GM12878 (cell line): ENCODE data around the gene ZNFX1. TPM values are rescaled to one million over a fixed set of nuclear protein-coding genes. Genes with fewer than 3 reads are reported as not detected.

ENCODE experiments used
- ATAC-seq: fragments of 200-7000 bp; cut with Tn5 transposase; 3 replicates; pipeline ENCODE4 v1.9.1; 2020; ENCODE audit warnings: mild to moderate bottlenecking, moderate library complexity
- BruUV-seq: library from RNA; stranded (reverse); fragments of 400-500 nt; replicated peaks from 2 replicates; lab custom pipeline; 2021; lab: Mats Ljungman, UMichigan
- CTCF ChIA-PET: fragments of 300-600 bp; sonication (Branson Sonifier 250); formaldehyde crosslinking; extraction: SDS; loops from one replicate; lab custom pipeline; 2021; ENCODE audit warnings: inconsistent platforms; lab: Yijun Ruan, JAX
- POLR2A ChIA-PET: fragments of 350-600 bp; formaldehyde crosslinking; extraction: SDS; loops from one replicate; lab custom pipeline; 2021; ENCODE audit warnings: inconsistent platforms; lab: Charles Lee
- RAD21 ChIA-PET: fragments of 300-600 bp; sonication (Branson Sonifier 250); formaldehyde crosslinking; loops from one replicate; lab custom pipeline; 2023; ENCODE audit warnings: antibody characterized with exemption; ENCODE audit not compliant: unreplicated experiment; lab: Charles Lee
- SMC1A ChIA-PET: fragments of 300-600 bp; sonication (Branson Sonifier 250); formaldehyde crosslinking; loops from one replicate; lab custom pipeline; 2023; ENCODE audit not compliant: unreplicated experiment, uncharacterized antibody; lab: Charles Lee
- DNase-seq: peaks from one replicate; pipeline ENCODE4 v3.0.0-alpha.2; 2011; ENCODE audit warnings: low read depth, low spot score
- FAIRE-seq: peaks from 3 replicates; lab custom pipeline; 2011; peaks lifted over from hg19 to GRCh38; lab: Jason Lieb, UNC
- H2AFZ ChIP-seq: 2 replicates; pipeline ENCODE4 v1.6.0; 2011; ENCODE audit warnings: low read depth, low read length, control low read depth; ENCODE audit not compliant: control insufficient read depth
- H3K27ac ChIP-seq: 2 replicates; pipeline ENCODE4 v1.5.1; 2011; ENCODE audit warnings: control low read depth; ENCODE audit not compliant: control insufficient read depth, insufficient read depth
- H3K27me3 ChIP-seq, 2 experiments: replicated peaks in 1 of 2; 2 replicates each; pipeline versions ENCODE4 v1.6.0 to v1.6.1; 2011; ENCODE audit warnings: low read length in 1 of 2; ENCODE audit not compliant: control insufficient read depth in 2 of 2, insufficient read depth in 2 of 2
- H3K36me3 ChIP-seq, 2 experiments: 2 replicates each; pipeline ENCODE4 v1.5.1; 2011; ENCODE audit warnings: low read length in 1 of 2; ENCODE audit not compliant: control insufficient read depth in 2 of 2, insufficient read depth in 2 of 2
- H3K4me1 ChIP-seq: 2 replicates; pipeline ENCODE4 v1.6.1; 2011; ENCODE audit warnings: mild to moderate bottlenecking, low read length, moderate library complexity, mixed read lengths; ENCODE audit not compliant: control insufficient read depth, insufficient read depth
- H3K4me2 ChIP-seq: 2 replicates; pipeline ENCODE4 v1.6.0; 2011; ENCODE audit warnings: control low read depth; ENCODE audit not compliant: control insufficient read depth, insufficient read depth
- H3K4me3 ChIP-seq: fragments of 200-600 bp; sonication (generic); 2 replicates; pipeline ENCODE4 v1.5.1; 2016
- H3K79me2 ChIP-seq: 2 replicates; pipeline ENCODE4 v1.6.0; 2011; ENCODE audit warnings: low read length; ENCODE audit not compliant: control insufficient read depth, insufficient read depth
- H3K9ac ChIP-seq: 2 replicates; pipeline ENCODE4 v1.8.0; 2011; ENCODE audit warnings: low read length, control low read depth, mixed read lengths; ENCODE audit not compliant: control insufficient read depth, insufficient read depth
- H3K9me3 ChIP-seq: replicated peaks from 3 replicates; pipeline ENCODE4 v1.5.1; 2011; ENCODE audit warnings: mild to moderate bottlenecking, low read length; ENCODE audit not compliant: control insufficient read depth, insufficient read depth
- H4K20me1 ChIP-seq: 2 replicates; pipeline ENCODE4 v1.6.0; 2011; ENCODE audit not compliant: control insufficient read depth, insufficient read depth
- BCL3 ChIP-seq: IDR thresholded peaks from 2 replicates; pipeline ENCODE4 v1.6.1; 2011; ENCODE audit warnings: borderline replicate concordance, low read depth, mild to moderate bottlenecking, moderate library complexity, low read length; ENCODE audit not compliant: insufficient read depth, poor library complexity, severe bottlenecking
- CHD4 ChIP-seq: fragments of 200-600 bp; sonication (generic); IDR thresholded peaks from 2 replicates; pipeline ENCODE4 v1.6.1; 2016; ENCODE audit warnings: mild to moderate bottlenecking
- DPF2 ChIP-seq: fragments of 450-650 bp; IDR thresholded peaks from 2 replicates; pipeline ENCODE4 v1.6.1; 2017; ENCODE audit warnings: mild to moderate bottlenecking
- ETV6 ChIP-seq, 2 experiments: fragments of 450-650 bp in 1 of 2; IDR thresholded peaks in 1 of 2; conservative IDR thresholded peaks in 1 of 2; 2 replicates each; pipeline ENCODE4 v1.6.1; 2014; ENCODE audit warnings: antibody characterized with exemption in 1 of 2, borderline replicate concordance in 1 of 2, low read depth in 1 of 2, mild to moderate bottlenecking in 1 of 2, moderate library complexity in 1 of 2
- FOXM1 ChIP-seq: IDR thresholded peaks from 2 replicates; pipeline ENCODE4 v1.6.1; 2012; ENCODE audit warnings: low read depth, mild to moderate bottlenecking, inconsistent platforms, low read length, moderate library complexity
- JUND ChIP-seq: IDR thresholded peaks from 2 replicates; pipeline ENCODE4 v1.6.1; 2012; ENCODE audit warnings: low read depth, mild to moderate bottlenecking, low read length, improper control_type of control experiment, moderate library complexity
- MXI1 ChIP-seq: fragments of 150-350 bp; IDR thresholded peaks from 2 replicates; pipeline ENCODE4 v1.6.1; 2011; ENCODE audit warnings: low read depth, mild to moderate bottlenecking, inconsistent platforms, low read length, improper control_type of control experiment
- NFXL1 ChIP-seq: fragments of 450-650 bp; IDR thresholded peaks from 2 replicates; pipeline ENCODE4 v1.6.1; 2017; ENCODE audit warnings: antibody characterized with exemption, mild to moderate bottlenecking, borderline replicate concordance
- NFYA ChIP-seq: IDR thresholded peaks from 2 replicates; pipeline ENCODE4 v1.6.1; 2011; ENCODE audit warnings: low read depth, mild to moderate bottlenecking, low read length, improper control_type of control experiment, borderline replicate concordance
- PAX5 ChIP-seq: IDR thresholded peaks from 2 replicates; pipeline ENCODE4 v1.6.1; 2011; ENCODE audit warnings: low read depth, low read length, borderline replicate concordance
- POLR2A ChIP-seq: IDR thresholded peaks from 2 replicates; pipeline ENCODE4 v1.6.1; 2011; ENCODE audit warnings: low read depth, mild to moderate bottlenecking, low read length
- RAD51 ChIP-seq: fragments of 450-650 bp; IDR thresholded peaks from 2 replicates; pipeline ENCODE4 v1.6.1; 2016; ENCODE audit warnings: moderate library complexity, mild to moderate bottlenecking, inconsistent platforms
- RELA ChIP-seq: fragments of 450-650 bp; IDR thresholded peaks from 2 replicates; pipeline ENCODE4 v1.8.0; 2014; ENCODE audit warnings: borderline replicate concordance; ENCODE audit not compliant: partially characterized antibody
- SUZ12 ChIP-seq: fragments of 200-600 bp; sonication (generic); IDR thresholded peaks from one replicate; pipeline ENCODE4 v1.6.1; 2018; ENCODE audit warnings: antibody characterized with exemption, mild to moderate bottlenecking; ENCODE audit not compliant: unreplicated experiment
- TCF3 ChIP-seq: IDR thresholded peaks from 2 replicates; pipeline ENCODE4 v1.6.1; 2012; ENCODE audit warnings: low read depth, mild to moderate bottlenecking, low read length, borderline replicate concordance; ENCODE audit not compliant: insufficient read depth
- TCF7 ChIP-seq: IDR thresholded peaks from 2 replicates; pipeline ENCODE4 v1.6.1; 2014; ENCODE audit warnings: antibody characterized with exemption, borderline replicate concordance
- USF1 ChIP-seq: IDR thresholded peaks from 2 replicates; pipeline ENCODE4 v1.6.1; 2011; ENCODE audit warnings: borderline replicate concordance, low read depth, mild to moderate bottlenecking, moderate library complexity, mixed read lengths, low read length; ENCODE audit not compliant: insufficient read depth; ENCODE audit errors: extremely low read length
- ZBED1 ChIP-seq: IDR thresholded peaks from 2 replicates; pipeline ENCODE4 v1.6.1; 2016; ENCODE audit warnings: borderline replicate concordance
- ZNF217 ChIP-seq: fragments of 450-650 bp; IDR thresholded peaks from 2 replicates; pipeline ENCODE4 v1.6.1; 2017; ENCODE audit warnings: antibody characterized with exemption, mild to moderate bottlenecking
- WGBS: methylation state at CpG from one replicate; pipeline ENCODE4 v1.1.6; 2016; ENCODE audit warnings: low lambda C conversion rate; ENCODE audit not compliant: insufficient replicate concordance, insufficient coverage; ENCODE audit errors: missing lambda C conversion rate; 5-methylcytosine and 5-hydroxymethylcytosine counted together
- in situ Hi-C: fragments of 300-500 bp; cut with MboI; formaldehyde crosslinking; loops from 9 replicates; pipeline ENCODE4 v1.14.3; 2018; ENCODE audit warnings: mixed read lengths
- intact Hi-C: fragments of 100-400 bp; cut with micrococcal nuclease; formaldehyde crosslinking; loops from one replicate; pipeline ENCODE4 v1.14.2; 2022; ENCODE audit not compliant: unreplicated experiment
- polyA plus RNA-seq, 11 experiments: library from polyadenylated mRNA; depleted of rRNA in 4 of 11; unstranded in 6 of 11; stranded (reverse) in 5 of 11; fragments of >200 nt; fragmentation: Nextera tagmentation in 4 of 11; fragmentation: Illumina TruSeq in 1 of 11; extraction: Ambion mirVana in 4 of 11; extraction: Trizol in 1 of 11; gene quantifications; 1 replicate in 1 of 11; 2 replicates in 10 of 11; pipeline versions ENCODE4 v1.2.1 to v1.2.3, GENCODE V29; 2011 to 2016; ENCODE audit warnings: inconsistent platforms in 2 of 11, missing spikeins in 2 of 11, low read depth in 1 of 11
- total RNA-seq, 4 experiments: library from RNA; depleted of rRNA in 3 of 4; stranded (reverse); fragments of >200 nt in 3 of 4; fragmentation: Illumina TruSeq in 1 of 4; extraction: Trizol in 1 of 4; gene quantifications; 2 replicates each; pipeline versions ENCODE4 v1.2.1 to v1.2.3, GENCODE V29; 2013 to 2021

Gene ZNFX1
- total and polyA plus RNA-seq, 10 of the 15 experiments (the other 5 are each of a cell fraction or from before 2014, with no cell fraction given), result 7.4 to 31.5 (median 25.6) TPM

- ChIA-PET POLR2A (interaction anchor here (0.6 to 2.1 kb wide), 8 partner anchors 9 to 612 kb away, joined by 3 to 15 read pairs (median 4); partner anchors contain the start of gene DDX27), RAD21 (interaction anchor here (0.7 to 3.0 kb wide), 6 partner anchors 10 to 97 kb away, joined by 3 to 17 read pairs (median 4); partner anchors contain the start of gene DDX27)
- under 1% methylated on average over 25 of the region's 31 CpGs for WGBS
- TF ChIP-seq CHD4 (no peak), MXI1 (no peak), PAX5 (0 out of 2 replicates have a peak, but pooled peaks have one; percentile 30), ZBED1 (0 out of 2 replicates have a peak, but pooled peaks have one; percentile 44), SUZ12 (no peak), RELA (no peak), ZNF217 (no peak), NFXL1 (no peak), RAD51 (no peak), POLR2A (0 out of 2 replicates have a peak, but pooled peaks have one; percentile 31), TCF3 (no peak), ETV6 (conservative IDR thresholded peaks at IDR 0.05 in 1 of 2, IDR thresholded peaks at IDR 0.05 in 1 of 2; ENCODE audit: borderline replicate concordance in 1 of 2, low read depth in 1 of 2) (0 out of 4 replicates have a peak, but pooled peaks of 1 of the 2 experiments have one; percentile 49), JUND (no peak), USF1 (no peak), FOXM1 (0 out of 2 replicates have a peak, but pooled peaks have one; percentile 23), BCL3 (no peak), DPF2 (no peak), NFYA (no peak), TCF7 (no peak)
Measured at GRCh38 chr20:49276961-49277785, 684 bp downstream of the ZNFX1 start.

More at GRCh38 chr20:49276961-49277785, 684 bp downstream of the ZNFX1 start:
- Histone ChIP-seq H3K79me2 (peaks cover 82% of the 10 kb centered on the region), H3K4me2 (peak overlapping the region; percentile 87), H3K4me1 (peaks cover 10% of the 10 kb centered on the region; the same call in 1 of the 2 replicates), H3K9me3 (peaks cover 11% of the 10 kb centered on the region), H3K9ac (peak overlapping the region; percentile 98), H3K27ac (peak overlapping the region; percentile 92), H2AFZ (no peak overlapping the region), H3K36me3 (peaks cover 9 to 36% of the 10 kb centered on the region in 2 experiments), H3K27me3 (no peaks in the 10 kb centered on the region), H3K4me3 (peak overlapping the region; percentile 73), H4K20me1 (no peaks in the 10 kb centered on the region)
- ChIA-PET CTCF (interaction anchor here (0.8 to 1.1 kb wide), 3 partner anchors 10 to 60 kb away, joined by 3 to 7 read pairs (median 4); no protein-coding TSS in a partner anchor), SMC1A (interaction anchor here (0.7 to 2.5 kb wide), 9 partner anchors 8 to 144 kb away, joined by 3 to 12 read pairs (median 4); no protein-coding TSS in a partner anchor)
- no peak for FAIRE-seq
- ATAC-seq, result peak; percentile 4
- intact Hi-C loops (loop anchor here (5.0 to 10.0 kb wide), 2 partner anchors 95 to 538 kb away; partner anchors contain the start of gene SLC9A8), in situ Hi-C loops (no loop called here)
- no TSS peak for BruUV-seq
- DNase-seq, result no peak
